IMR-90 (cell line): ENCODE results near the gene ZBTB44.

Experiments
- FOS ChIP-seq: fragments of 150-350 bp; IDR thresholded peaks from 2 replicates; pipeline ENCODE4 v1.6.1; 2016; ENCODE audit warnings: low read depth, low read length
- MAFK ChIP-seq: IDR thresholded peaks from 2 replicates; pipeline ENCODE4 v1.6.1; 2012; ENCODE audit warnings: low read depth, low read length, improper control_type of control experiment
- MAZ ChIP-seq: IDR thresholded peaks from 2 replicates; pipeline ENCODE4 v1.6.1; 2012; ENCODE audit warnings: low read depth, mild to moderate bottlenecking, low read length, improper control_type of control experiment, moderate library complexity, borderline replicate concordance
- MXI1 ChIP-seq: IDR thresholded peaks from 2 replicates; pipeline ENCODE4 v1.6.1; 2012; ENCODE audit warnings: low read depth, mild to moderate bottlenecking, low read length, moderate library complexity, borderline replicate concordance
- POLR2A ChIP-seq: IDR thresholded peaks from 2 replicates; pipeline ENCODE4 v1.6.1; 2012; ENCODE audit warnings: mild to moderate bottlenecking, low read depth, low read length
- RAD21 ChIP-seq: IDR thresholded peaks from 2 replicates; pipeline ENCODE4 v1.6.1; 2012; ENCODE audit warnings: low read length, improper control_type of control experiment
- RFX5 ChIP-seq: IDR thresholded peaks from 2 replicates; pipeline ENCODE4 v1.8.0; 2012; ENCODE audit warnings: low read depth, mild to moderate bottlenecking, low read length, moderate library complexity
- SMC3 ChIP-seq: fragments of 150-350 bp; IDR thresholded peaks from 2 replicates; pipeline ENCODE4 v1.6.1; 2016; ENCODE audit warnings: low read depth, mild to moderate bottlenecking, antibody characterized with exemption, low read length, moderate library complexity
- TF ChIP-seq, protein P1 (sequence below): conservative IDR thresholded peaks from 2 replicates; pipeline ENCODE4 v1.5.1; 2012; ENCODE audit warnings: mild to moderate bottlenecking, low read depth, low read length, improper control_type of control experiment
- TF ChIP-seq, protein P2 (sequence below): fragments of 150-350 bp; IDR thresholded peaks from 2 replicates; pipeline ENCODE4 v1.6.1; 2016; ENCODE audit warnings: low read depth, mild to moderate bottlenecking, low read length, moderate library complexity, borderline replicate concordance
- TF ChIP-seq, protein P3 (sequence below): fragments of 150-350 bp; IDR thresholded peaks from 2 replicates; pipeline ENCODE4 v1.6.1; 2017; ENCODE audit warnings: mild to moderate bottlenecking, antibody characterized with exemption, low read length, low read depth

GRCh38 chr11:130192845-130193267 is 121.9 kb downstream of the ZBTB44 start:
- TF ChIP-seq, protein P1, sequence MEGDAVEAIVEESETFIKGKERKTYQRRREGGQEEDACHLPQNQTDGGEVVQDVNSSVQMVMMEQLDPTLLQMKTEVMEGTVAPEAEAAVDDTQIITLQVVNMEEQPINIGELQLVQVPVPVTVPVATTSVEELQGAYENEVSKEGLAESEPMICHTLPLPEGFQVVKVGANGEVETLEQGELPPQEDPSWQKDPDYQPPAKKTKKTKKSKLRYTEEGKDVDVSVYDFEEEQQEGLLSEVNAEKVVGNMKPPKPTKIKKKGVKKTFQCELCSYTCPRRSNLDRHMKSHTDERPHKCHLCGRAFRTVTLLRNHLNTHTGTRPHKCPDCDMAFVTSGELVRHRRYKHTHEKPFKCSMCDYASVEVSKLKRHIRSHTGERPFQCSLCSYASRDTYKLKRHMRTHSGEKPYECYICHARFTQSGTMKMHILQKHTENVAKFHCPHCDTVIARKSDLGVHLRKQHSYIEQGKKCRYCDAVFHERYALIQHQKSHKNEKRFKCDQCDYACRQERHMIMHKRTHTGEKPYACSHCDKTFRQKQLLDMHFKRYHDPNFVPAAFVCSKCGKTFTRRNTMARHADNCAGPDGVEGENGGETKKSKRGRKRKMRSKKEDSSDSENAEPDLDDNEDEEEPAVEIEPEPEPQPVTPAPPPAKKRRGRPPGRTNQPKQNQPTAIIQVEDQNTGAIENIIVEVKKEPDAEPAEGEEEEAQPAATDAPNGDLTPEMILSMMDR: no peak
- TF ChIP-seq, protein P2, sequence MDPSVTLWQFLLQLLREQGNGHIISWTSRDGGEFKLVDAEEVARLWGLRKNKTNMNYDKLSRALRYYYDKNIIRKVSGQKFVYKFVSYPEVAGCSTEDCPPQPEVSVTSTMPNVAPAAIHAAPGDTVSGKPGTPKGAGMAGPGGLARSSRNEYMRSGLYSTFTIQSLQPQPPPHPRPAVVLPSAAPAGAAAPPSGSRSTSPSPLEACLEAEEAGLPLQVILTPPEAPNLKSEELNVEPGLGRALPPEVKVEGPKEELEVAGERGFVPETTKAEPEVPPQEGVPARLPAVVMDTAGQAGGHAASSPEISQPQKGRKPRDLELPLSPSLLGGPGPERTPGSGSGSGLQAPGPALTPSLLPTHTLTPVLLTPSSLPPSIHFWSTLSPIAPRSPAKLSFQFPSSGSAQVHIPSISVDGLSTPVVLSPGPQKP: no peak
- TF ChIP-seq POLR2A (no peak), RAD21 (no peak), RFX5 (no peak), FOS (no peak), MAZ (no peak), MXI1 (no peak), MAFK (no peak), SMC3 (no peak)
- TF ChIP-seq, protein P3, sequence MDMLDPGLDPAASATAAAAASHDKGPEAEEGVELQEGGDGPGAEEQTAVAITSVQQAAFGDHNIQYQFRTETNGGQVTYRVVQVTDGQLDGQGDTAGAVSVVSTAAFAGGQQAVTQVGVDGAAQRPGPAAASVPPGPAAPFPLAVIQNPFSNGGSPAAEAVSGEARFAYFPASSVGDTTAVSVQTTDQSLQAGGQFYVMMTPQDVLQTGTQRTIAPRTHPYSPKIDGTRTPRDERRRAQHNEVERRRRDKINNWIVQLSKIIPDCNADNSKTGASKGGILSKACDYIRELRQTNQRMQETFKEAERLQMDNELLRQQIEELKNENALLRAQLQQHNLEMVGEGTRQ: no peak
